GM23248 (cell line): ENCODE measurements around the gene PTAR1.

ENCODE experiments used
- EZH2 ChIP-seq: fragments of 200-600 bp; sonication (generic); IDR thresholded peaks from 2 replicates; pipeline ENCODE4 v1.6.1; 2018; ENCODE audit warnings: antibody characterized with exemption, mild to moderate bottlenecking; ENCODE audit not compliant: insufficient read depth, poor library complexity, severe bottlenecking
- EZH2phosphoT487 ChIP-seq: fragments of 200-600 bp; sonication (generic); IDR thresholded peaks from 2 replicates; pipeline ENCODE4 v1.6.1; 2018; ENCODE audit warnings: antibody characterized with exemption, moderate library complexity, mild to moderate bottlenecking, low read depth; ENCODE audit not compliant: insufficient read depth

GRCh38 chr9:69750085-69750484 is 9.7 kb downstream of the PTAR1 start:
- no peak for TF ChIP-seq EZH2
- no peak for TF ChIP-seq EZH2phosphoT487
